ENCODE results near the gene VAC14. TPM values are rescaled to one million over a fixed set of nuclear protein-coding genes. Genes with fewer than 3 reads are reported as not detected.

Gene VAC14
- total RNA-seq, 4 donors from 2014 or later, result 25.7 to 49.5 (median 40.4) TPM

DNA sequence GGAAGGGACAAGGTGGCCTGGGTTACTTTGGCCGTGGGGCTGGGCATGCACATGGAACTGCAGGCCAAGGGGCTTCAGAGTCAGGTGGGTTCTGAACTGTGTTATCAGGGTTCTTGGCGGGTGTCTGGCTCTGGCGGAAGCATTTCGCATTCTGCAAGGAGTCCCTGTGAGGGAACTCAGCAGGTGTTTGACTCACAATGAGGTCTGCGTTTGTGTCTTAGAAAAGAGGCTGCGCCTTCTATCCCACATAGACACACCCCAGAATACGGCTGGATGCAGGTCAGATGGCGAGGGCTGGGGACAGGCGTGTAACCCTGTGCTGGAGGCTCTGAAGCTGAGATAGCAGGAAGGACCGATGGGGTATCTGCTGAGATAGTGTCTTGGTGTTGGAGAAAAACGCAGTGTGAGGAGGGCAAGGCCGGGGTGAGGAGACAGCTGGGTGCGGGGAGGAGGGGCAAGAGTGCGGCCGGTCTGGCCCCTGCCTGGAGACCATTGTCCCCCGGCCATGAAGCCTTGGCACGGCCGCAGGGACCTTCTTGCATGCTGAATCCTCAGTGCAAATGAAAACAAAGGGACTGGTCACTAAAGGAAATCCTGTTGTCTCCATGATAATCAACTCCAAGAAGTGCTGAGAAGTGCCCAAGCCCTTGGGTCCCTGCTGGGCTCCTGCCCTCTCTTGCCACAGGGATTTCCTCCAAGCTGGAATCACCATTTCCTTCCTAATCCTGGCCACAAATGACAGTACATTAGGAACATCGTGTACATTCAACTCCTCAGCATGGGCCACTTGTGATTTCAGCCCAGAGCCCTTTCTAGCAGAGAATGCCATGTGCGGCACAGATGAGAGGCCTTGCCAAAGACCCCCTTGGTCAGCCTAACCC is 92.4 kb downstream of the VAC14 start:
- no peaks in the 10 kb centered on the region for H3K36me3 ChIP-seq
- H3K27me3 ChIP-seq, result no peaks in the 10 kb centered on the region
- no peak for DNase-seq (ENCODE audit: low spot score in 2 of 2)
- WGBS, 2 donors, result 71 to 75% methylated on average over 20 of the region's 20 CpGs
- peak overlapping the region in 3 of 4 donors; percentile 17 to 92 (median 87) for H3K27ac ChIP-seq
- H3K4me1 ChIP-seq, result peaks cover 0 to 80% (median 32%) of the 10 kb centered on the region in 4 donors
- H3K4me3 ChIP-seq, result no peak overlapping the region
- TF ChIP-seq EP300 (IDR thresholded peaks at IDR 0.05) (no peak), POLR2A (IDR thresholded peaks at IDR 0.05) (no peak)
- TF ChIP-seq, protein P1, sequence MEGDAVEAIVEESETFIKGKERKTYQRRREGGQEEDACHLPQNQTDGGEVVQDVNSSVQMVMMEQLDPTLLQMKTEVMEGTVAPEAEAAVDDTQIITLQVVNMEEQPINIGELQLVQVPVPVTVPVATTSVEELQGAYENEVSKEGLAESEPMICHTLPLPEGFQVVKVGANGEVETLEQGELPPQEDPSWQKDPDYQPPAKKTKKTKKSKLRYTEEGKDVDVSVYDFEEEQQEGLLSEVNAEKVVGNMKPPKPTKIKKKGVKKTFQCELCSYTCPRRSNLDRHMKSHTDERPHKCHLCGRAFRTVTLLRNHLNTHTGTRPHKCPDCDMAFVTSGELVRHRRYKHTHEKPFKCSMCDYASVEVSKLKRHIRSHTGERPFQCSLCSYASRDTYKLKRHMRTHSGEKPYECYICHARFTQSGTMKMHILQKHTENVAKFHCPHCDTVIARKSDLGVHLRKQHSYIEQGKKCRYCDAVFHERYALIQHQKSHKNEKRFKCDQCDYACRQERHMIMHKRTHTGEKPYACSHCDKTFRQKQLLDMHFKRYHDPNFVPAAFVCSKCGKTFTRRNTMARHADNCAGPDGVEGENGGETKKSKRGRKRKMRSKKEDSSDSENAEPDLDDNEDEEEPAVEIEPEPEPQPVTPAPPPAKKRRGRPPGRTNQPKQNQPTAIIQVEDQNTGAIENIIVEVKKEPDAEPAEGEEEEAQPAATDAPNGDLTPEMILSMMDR (IDR thresholded peaks at IDR 0.05), result no peak
- H3K9me3 ChIP-seq, result no peaks in the 10 kb centered on the region

DNA sequence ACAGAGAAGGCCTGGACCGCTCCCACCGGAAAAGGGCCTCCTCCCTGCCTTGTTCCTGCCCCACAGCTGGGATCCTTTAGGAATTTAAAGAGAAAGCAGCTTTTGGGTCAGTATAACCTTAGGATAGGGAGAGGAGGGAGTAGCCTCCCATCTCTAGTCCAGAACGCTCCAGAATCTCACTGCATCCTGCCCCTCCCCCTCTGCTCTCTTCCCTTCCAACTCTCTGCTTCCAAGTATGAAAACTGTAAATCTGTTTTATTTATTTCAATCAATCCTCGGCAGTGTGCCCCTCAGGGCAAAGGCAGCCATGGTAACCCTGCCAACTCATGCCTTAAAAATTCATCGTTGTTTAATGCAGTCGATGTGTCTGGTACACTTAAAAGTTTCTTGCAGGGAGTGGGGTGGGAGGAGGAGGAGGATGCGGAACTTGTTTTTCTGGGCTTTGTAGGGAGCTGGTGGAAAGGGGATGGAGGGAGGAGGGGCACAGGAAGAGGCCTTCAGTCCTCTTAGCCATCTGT is 94.0 kb downstream of the VAC14 start:
- no peaks in the 10 kb centered on the region for H3K9me3 ChIP-seq
- TF ChIP-seq, protein P1 (IDR thresholded peaks at IDR 0.05), result no peak
- peak in 1 of 2 donors; percentile 81 for TF ChIP-seq EP300 (IDR thresholded peaks at IDR 0.05)
- H3K36me3 ChIP-seq, result no peaks in the 10 kb centered on the region
- DNase-seq (ENCODE audit: low spot score in 2 of 2), result no peak
- no peaks in the 10 kb centered on the region for H3K27me3 ChIP-seq
- peaks cover 0 to 93% (median 48%) of the 10 kb centered on the region in 4 donors for H3K4me1 ChIP-seq
- no peak overlapping the region for H3K4me3 ChIP-seq
- WGBS, 2 donors, result 23 to 24% methylated on average over 7 of the region's 7 CpGs
- peak overlapping the region; percentile 55 to 92 (median 75) for H3K27ac ChIP-seq

DNA sequence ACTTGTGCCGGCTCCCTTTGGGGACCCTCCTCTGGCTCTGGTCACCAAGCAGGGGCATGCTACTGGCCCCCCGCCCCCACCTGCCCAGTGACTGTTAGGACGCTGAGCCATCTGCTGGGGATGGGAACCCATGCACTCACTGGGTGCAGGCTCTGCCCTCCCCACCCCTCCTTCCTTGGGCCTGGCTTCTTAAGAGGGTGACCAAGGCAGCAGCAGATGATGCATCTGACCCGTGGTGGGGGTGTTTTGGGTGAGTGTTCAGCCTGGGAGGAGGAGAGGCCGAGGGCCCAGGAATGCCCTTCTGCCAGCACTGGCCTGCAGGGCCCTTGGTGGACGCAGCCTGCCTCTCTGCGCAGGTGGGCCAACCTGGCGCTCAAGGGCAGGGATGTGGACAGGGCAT is 95.9 kb downstream of the VAC14 start:
- 86 to 88% methylated on average over 6 to 7 of the region's 8 CpGs for WGBS, 2 donors
- Histone ChIP-seq H3K36me3 (no peaks in the 10 kb centered on the region), H3K27me3 (no peaks in the 10 kb centered on the region), H3K27ac (peak overlapping the region in 3 of 4 donors; percentile 70 to 93 (median 92)), H3K4me3 (no peak overlapping the region), H3K9me3 (no peaks in the 10 kb centered on the region), H3K4me1 (peaks cover 0 to 100% (median 64%) of the 10 kb centered on the region in 4 donors)
- TF ChIP-seq, protein P1 (IDR thresholded peaks at IDR 0.05), result no peak
- TF ChIP-seq POLR2A (IDR thresholded peaks at IDR 0.05) (no peak), EP300 (IDR thresholded peaks at IDR 0.05) (no peak)
- no peak for DNase-seq (ENCODE audit: low spot score in 2 of 2)

DNA sequence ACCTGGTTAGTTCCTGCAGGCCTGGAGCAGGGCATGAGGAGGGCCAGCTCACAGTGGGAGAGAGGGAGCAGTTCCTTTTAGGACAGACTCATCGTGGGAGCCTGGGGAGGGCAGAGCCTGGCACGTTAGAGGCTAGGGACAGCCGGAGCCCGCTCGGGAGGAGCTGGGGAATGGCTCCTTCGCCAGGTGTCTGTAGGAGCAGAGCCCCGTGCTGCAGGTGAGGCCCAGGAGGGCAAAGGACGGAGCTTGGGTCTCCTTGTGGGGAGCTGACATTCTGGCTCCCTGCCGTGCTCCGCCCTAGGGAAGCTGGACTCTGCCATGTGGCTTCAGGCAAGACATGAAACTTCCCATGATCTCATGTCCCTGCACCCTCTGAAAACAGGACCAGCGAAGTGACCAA is 96.4 kb downstream of the VAC14 start:
- DNase-seq (ENCODE audit: low spot score in 2 of 2), result no peak
- 78 to 88% methylated on average over 8 to 11 of the region's 11 CpGs for WGBS, 2 donors

More for the DNA sequence above, 96.4 kb downstream of the VAC14 start:
- Histone ChIP-seq H3K4me1 (peaks cover 0 to 100% (median 64%) of the 10 kb centered on the region in 4 donors), H3K4me3 (no peak overlapping the region), H3K27ac (peak overlapping the region in 3 of 4 donors; percentile 70 to 93 (median 92)), H3K27me3 (no peaks in the 10 kb centered on the region), H3K36me3 (no peaks in the 10 kb centered on the region), H3K9me3 (no peaks in the 10 kb centered on the region)
- no peak for TF ChIP-seq POLR2A (IDR thresholded peaks at IDR 0.05)
- TF ChIP-seq, protein P1 (IDR thresholded peaks at IDR 0.05), result no peak
- TF ChIP-seq EP300 (IDR thresholded peaks at IDR 0.05), result no peak
